Activated CD4-positive, alpha-beta T cell treated with anti-CD3 and anti-CD28 coated beads for 24 hours (primary cell): ENCODE data around the gene VPS13D.

Experiments
- DNase-seq, 2 donors: peaks; one replicate each; pipeline ENCODE4 v3.0.0-alpha.2; 2020; ENCODE audit warnings: low read depth in 2 of 2

The VPS13D gene

GRCh38 chr1:12539705-12540579 lies 310.1 kb downstream of the VPS13D start:
- no peak for DNase-seq

DNA sequence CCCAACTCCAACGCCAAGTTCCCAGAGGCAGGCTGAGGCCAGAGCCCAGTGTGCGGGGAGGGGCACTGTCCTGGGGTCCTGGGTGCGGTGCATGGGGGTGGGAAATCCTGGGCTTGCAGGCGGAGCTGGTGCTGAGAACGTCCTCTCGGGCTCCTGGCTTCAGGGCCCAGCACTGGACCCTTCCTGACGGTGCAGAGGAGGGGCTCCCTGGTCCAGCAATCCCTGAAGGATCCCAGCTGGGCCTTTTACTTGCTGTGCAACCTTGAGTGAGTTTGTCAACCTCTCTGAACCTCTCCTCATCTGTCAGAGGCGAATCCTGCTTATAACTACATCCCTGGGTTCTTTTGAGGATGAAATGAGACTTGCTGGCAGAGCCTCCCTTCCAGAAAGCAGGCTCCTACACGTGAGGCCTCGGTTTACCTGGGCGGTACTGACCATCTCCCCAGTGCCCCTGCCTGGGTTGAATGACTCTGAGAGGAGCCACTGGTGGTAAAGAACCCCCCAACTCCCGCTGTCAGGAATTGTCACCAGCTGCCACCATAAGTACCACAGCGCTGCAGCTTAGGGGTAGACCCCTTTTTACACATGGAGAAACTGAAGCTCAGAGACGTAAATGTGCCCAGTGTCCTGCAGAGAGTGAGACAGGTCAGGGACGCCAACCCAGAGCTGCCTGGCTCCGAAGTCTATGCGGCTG lies 310.9 kb downstream of the VPS13D start:
- no peak for DNase-seq

GRCh38 chr1:12541274-12542137 lies 311.7 kb downstream of the VPS13D start:
- DNase-seq = no peak

GRCh38 chr1:12542138-12542465 lies 312.3 kb downstream of the VPS13D start:
- DNase-seq = no peak

DNA sequence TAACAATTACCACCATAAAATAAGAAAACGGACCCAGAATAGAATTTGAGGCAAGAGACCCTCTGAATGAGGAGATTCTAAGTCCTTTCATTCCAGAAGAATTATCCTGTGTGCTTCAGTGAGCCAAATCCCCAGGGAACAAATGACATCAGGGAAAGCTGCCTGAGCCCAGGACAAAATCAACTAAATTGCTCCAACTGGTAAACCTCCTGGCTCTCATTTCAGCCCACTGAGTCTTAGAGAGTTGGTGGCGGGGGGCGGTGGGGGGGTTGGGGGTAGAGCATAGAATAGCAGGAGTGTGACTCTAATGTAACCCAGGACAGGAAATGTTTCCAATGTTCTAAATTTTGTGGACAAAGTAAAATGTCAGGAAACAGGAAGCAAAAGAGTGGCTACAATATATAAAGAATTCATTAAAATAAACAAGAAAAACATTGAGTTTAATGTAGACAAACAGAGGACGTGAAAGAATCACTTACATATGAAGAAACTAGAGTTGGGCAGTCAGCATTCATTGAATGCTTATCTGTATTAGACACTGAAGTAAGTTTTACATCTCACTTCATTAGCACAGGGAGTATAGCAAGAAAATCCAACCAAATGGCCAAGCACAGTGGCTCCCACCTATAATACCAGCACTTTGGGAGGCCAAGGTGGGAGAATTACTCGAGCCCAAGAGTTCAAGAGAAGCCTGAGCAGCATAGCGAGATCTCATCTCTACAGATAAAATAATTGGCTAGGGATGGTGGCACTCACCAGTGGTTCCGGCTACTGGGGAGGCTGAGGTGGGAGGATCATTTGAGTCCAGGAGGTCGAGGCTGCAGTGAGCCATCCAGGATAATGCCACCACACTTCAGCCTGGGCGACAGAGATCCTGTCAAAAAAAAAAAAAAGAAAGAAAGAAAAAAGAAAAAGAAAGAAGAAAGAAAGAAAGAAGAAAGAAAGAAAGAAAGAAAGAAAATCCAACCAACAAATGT lies 313.1 kb downstream of the VPS13D start:
- no peak for DNase-seq

- DNase-seq = no peak
Measured at GRCh38 chr1:12543740-12544154, 313.9 kb downstream of the VPS13D start.

DNA sequence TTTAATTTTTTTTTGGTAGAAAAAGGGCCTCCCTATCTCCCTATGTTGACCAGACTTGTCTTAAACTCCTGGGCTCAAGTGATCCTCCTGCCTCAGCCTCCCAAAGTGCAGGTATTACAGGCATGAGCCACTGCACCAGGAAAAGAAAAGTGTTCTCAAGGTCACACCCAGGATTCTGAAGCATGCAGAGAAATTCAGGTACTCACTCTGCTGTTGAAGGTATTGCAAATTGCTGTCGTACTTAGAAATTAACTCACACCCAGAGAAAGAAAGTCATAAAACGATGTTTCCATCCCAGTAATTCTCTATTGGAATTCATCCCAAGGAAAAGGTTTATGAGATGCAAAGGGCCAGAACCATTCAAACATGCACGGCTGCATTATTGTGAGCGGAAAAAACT lies 314.5 kb downstream of the VPS13D start:
- DNase-seq = no peak

GRCh38 chr1:12544992-12545391 lies 315.2 kb downstream of the VPS13D start:
- DNase-seq = no peak

GRCh38 chr1:12546771-12547585 lies 317.1 kb downstream of the VPS13D start:
- no peak for DNase-seq

GRCh38 chr1:12547586-12548225 lies 317.9 kb downstream of the VPS13D start:
- DNase-seq = no peak

DNA sequence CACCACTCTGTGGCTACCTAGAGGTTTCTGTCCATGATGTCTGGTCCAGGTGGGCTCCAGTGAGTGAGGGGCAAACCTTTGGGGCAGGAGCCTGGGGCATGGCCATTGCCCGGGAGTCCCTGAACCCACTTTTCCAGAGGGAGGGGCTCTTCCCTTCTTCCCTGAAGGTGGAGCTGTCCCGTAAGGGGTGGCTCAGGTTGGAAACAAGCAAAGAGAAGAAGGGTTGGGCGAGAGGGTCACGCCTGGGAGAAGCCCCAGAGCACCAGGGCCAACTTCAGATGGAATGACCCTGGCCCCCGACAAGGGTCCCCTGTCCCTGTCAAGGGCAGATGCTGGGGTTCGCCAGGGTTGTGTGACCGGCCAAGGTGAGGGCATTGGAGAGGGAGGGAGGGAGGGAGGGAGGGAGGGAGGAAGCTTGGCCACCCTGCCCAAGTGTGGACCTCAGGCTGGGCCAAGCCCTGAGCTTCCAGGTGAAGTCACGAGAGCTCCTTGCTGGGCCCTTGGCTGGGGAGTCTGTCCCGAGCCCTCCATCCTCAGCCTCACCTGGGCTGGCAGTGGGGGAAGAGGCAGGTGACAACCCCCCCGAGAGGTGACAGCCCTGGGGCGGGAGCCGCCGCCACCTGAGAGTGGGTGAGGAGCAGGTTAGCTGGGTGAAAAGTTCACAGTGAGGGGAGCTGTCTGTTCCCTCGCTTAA lies 318.6 kb downstream of the VPS13D start:
- DNase-seq = no peak

DNA sequence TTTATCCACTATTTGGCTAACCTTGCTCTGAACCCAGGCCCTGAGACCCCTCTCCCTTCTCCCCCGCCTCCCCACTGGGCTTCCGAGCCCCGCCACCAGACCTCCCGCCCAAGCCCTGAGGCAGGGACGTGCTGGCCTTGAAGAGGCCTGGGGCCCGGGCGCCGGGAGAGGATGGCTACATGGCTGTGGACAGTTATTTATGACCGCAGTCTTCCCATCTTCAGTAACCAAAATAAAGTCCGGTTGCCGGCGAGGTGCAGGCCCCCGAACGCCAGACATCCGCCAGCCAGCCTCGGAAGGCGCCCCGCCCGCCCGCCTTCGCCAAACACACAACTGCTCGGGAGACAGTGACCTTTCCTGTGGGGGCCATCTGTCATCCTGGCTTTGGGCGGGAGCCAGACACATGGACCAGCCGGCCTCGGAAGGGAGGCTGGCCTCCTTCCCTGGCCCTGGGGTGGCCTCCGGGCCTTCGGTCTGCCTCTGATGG lies 319.2 kb downstream of the VPS13D start:
- DNase-seq = no peak

- peak in 1 of 2 donors; percentile 6 for DNase-seq
Measured at GRCh38 chr1:12549460-12550349, 319.9 kb downstream of the VPS13D start.

GRCh38 chr1:12551584-12551983 lies 321.8 kb downstream of the VPS13D start:
- no peak for DNase-seq

DNA sequence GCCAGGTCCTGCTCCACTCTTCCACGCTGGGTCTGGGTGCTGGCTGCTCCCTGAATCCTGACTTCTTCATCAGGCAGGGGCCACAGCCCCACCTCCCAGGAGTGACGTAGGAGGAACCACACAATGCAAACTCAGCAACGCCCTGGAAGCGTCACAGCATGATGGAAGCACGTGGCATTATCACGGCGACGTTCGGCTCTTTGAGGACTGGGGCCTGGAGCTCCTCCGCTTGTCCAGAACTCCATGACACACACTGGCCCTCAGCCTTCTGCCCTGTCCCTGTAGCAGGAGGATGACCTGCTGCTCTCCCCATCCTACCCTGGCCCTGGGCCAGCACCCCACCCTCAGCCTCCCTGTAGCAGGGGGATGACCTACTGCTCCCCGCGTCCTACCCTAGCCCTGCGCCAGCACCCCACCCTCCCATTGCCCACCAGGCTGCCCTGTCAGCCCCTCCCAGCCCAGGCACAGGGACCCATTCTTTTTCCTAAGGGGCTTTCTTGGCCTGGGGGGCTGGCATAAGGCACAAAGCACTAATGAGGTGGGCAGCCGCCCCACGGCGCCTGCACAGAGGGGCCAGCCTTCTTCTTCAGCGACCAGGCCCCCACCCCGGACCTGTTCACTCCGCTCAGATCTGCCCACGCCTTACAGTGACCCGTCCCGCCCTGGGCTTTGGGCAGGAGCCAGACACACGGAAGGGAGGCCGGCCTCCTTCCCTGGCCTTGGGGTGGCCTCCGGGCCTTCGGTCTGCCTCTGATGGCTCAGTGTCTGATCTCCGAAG lies 322.5 kb downstream of the VPS13D start:
- no peak for DNase-seq

- DNase-seq = no peak
Measured at GRCh38 chr1:12552951-12553921, 323.4 kb downstream of the VPS13D start.
